GM12878 (cell line): ENCODE measurements around the gene FTO. TPM values are rescaled to one million over a fixed set of nuclear protein-coding genes. Genes with fewer than 3 reads are reported as not detected.

Experiments
- ATAC-seq: fragments of 200-7000 bp; cut with Tn5 transposase; 3 replicates; pipeline ENCODE4 v1.9.1; 2020; ENCODE audit warnings: mild to moderate bottlenecking, moderate library complexity
- BruUV-seq: library from RNA; stranded (reverse); fragments of 400-500 nt; replicated peaks from 2 replicates; lab custom pipeline; 2021; lab: Mats Ljungman, UMichigan
- CTCF ChIA-PET: fragments of 300-600 bp; sonication (Branson Sonifier 250); formaldehyde crosslinking; extraction: SDS; loops from one replicate; lab custom pipeline; 2021; ENCODE audit warnings: inconsistent platforms; lab: Yijun Ruan, JAX
- POLR2A ChIA-PET: fragments of 350-600 bp; formaldehyde crosslinking; extraction: SDS; loops from one replicate; lab custom pipeline; 2021; ENCODE audit warnings: inconsistent platforms; lab: Charles Lee
- RAD21 ChIA-PET: fragments of 300-600 bp; sonication (Branson Sonifier 250); formaldehyde crosslinking; loops from one replicate; lab custom pipeline; 2023; ENCODE audit warnings: antibody characterized with exemption; ENCODE audit not compliant: unreplicated experiment; lab: Charles Lee
- SMC1A ChIA-PET: fragments of 300-600 bp; sonication (Branson Sonifier 250); formaldehyde crosslinking; loops from one replicate; lab custom pipeline; 2023; ENCODE audit not compliant: unreplicated experiment, uncharacterized antibody; lab: Charles Lee
- DNase-seq: peaks from one replicate; pipeline ENCODE4 v3.0.0-alpha.2; 2011; ENCODE audit warnings: low read depth, low spot score
- FAIRE-seq: peaks from 3 replicates; lab custom pipeline; 2011; peaks lifted over from hg19 to GRCh38; lab: Jason Lieb, UNC
- H2AFZ ChIP-seq: 2 replicates; pipeline ENCODE4 v1.6.0; 2011; ENCODE audit warnings: low read depth, low read length, control low read depth; ENCODE audit not compliant: control insufficient read depth
- H3K27ac ChIP-seq: 2 replicates; pipeline ENCODE4 v1.5.1; 2011; ENCODE audit warnings: control low read depth; ENCODE audit not compliant: control insufficient read depth, insufficient read depth
- H3K27me3 ChIP-seq, 2 experiments: replicated peaks in 1 of 2; 2 replicates each; pipeline versions ENCODE4 v1.6.0 to v1.6.1; 2011; ENCODE audit warnings: low read length in 1 of 2; ENCODE audit not compliant: control insufficient read depth in 2 of 2, insufficient read depth in 2 of 2
- H3K36me3 ChIP-seq, 2 experiments: 2 replicates each; pipeline ENCODE4 v1.5.1; 2011; ENCODE audit warnings: low read length in 1 of 2; ENCODE audit not compliant: control insufficient read depth in 2 of 2, insufficient read depth in 2 of 2
- H3K4me1 ChIP-seq: 2 replicates; pipeline ENCODE4 v1.6.1; 2011; ENCODE audit warnings: mild to moderate bottlenecking, low read length, moderate library complexity, mixed read lengths; ENCODE audit not compliant: control insufficient read depth, insufficient read depth
- H3K4me2 ChIP-seq: 2 replicates; pipeline ENCODE4 v1.6.0; 2011; ENCODE audit warnings: control low read depth; ENCODE audit not compliant: control insufficient read depth, insufficient read depth
- H3K4me3 ChIP-seq: fragments of 200-600 bp; sonication (generic); 2 replicates; pipeline ENCODE4 v1.5.1; 2016
- H3K79me2 ChIP-seq: 2 replicates; pipeline ENCODE4 v1.6.0; 2011; ENCODE audit warnings: low read length; ENCODE audit not compliant: control insufficient read depth, insufficient read depth
- H3K9ac ChIP-seq: 2 replicates; pipeline ENCODE4 v1.8.0; 2011; ENCODE audit warnings: low read length, control low read depth, mixed read lengths; ENCODE audit not compliant: control insufficient read depth, insufficient read depth
- H3K9me3 ChIP-seq: replicated peaks from 3 replicates; pipeline ENCODE4 v1.5.1; 2011; ENCODE audit warnings: mild to moderate bottlenecking, low read length; ENCODE audit not compliant: control insufficient read depth, insufficient read depth
- H4K20me1 ChIP-seq: 2 replicates; pipeline ENCODE4 v1.6.0; 2011; ENCODE audit not compliant: control insufficient read depth, insufficient read depth
- ATF2 ChIP-seq: IDR thresholded peaks from 2 replicates; pipeline ENCODE4 v1.6.1; 2012; ENCODE audit warnings: low read length, inconsistent platforms
- ATF3 ChIP-seq: IDR thresholded peaks from 2 replicates; pipeline ENCODE4 v1.6.1; 2011; ENCODE audit warnings: low read depth, mild to moderate bottlenecking, low read length, moderate library complexity, borderline replicate concordance; ENCODE audit errors: extremely low read depth
- CHD4 ChIP-seq: fragments of 200-600 bp; sonication (generic); IDR thresholded peaks from 2 replicates; pipeline ENCODE4 v1.6.1; 2016; ENCODE audit warnings: mild to moderate bottlenecking
- CREM ChIP-seq: IDR thresholded peaks from 2 replicates; pipeline ENCODE4 v1.6.1; 2014; ENCODE audit warnings: antibody characterized with exemption, low read depth
- E2F4 ChIP-seq: IDR thresholded peaks from 2 replicates; pipeline ENCODE4 v1.6.1; 2012; ENCODE audit warnings: low read depth, low read length, improper control_type of control experiment
- ESRRA ChIP-seq: IDR thresholded peaks from 2 replicates; pipeline ENCODE4 v1.6.1; 2012; ENCODE audit warnings: mild to moderate bottlenecking, low read length, improper control_type of control experiment
- FOXK2 ChIP-seq: fragments of 450-650 bp; IDR thresholded peaks from 2 replicates; pipeline ENCODE4 v1.6.1; 2017; ENCODE audit warnings: mild to moderate bottlenecking, moderate library complexity
- GATAD2B ChIP-seq: fragments of 450-650 bp; conservative IDR thresholded peaks from 2 replicates; pipeline ENCODE4 v1.6.1; 2017; ENCODE audit warnings: low read depth, mild to moderate bottlenecking, moderate library complexity
- HSF1 ChIP-seq: fragments of 150-350 bp; IDR thresholded peaks from 2 replicates; pipeline ENCODE4 v1.6.1; 2014; ENCODE audit warnings: mild to moderate bottlenecking, low read depth, low read length
- JUND ChIP-seq: IDR thresholded peaks from 2 replicates; pipeline ENCODE4 v1.6.1; 2012; ENCODE audit warnings: low read depth, mild to moderate bottlenecking, low read length, improper control_type of control experiment, moderate library complexity
- KDM1A ChIP-seq: fragments of 200-600 bp; sonication (generic); IDR thresholded peaks from 2 replicates; pipeline ENCODE4 v1.6.1; 2016; ENCODE audit warnings: borderline replicate concordance
- NKRF ChIP-seq: fragments of 450-650 bp; conservative IDR thresholded peaks from 2 replicates; pipeline ENCODE4 v1.6.1; 2017; ENCODE audit warnings: mild to moderate bottlenecking, moderate library complexity
- NRF1 ChIP-seq: conservative IDR thresholded peaks from 2 replicates; pipeline ENCODE4 v1.6.1; 2011; ENCODE audit warnings: mild to moderate bottlenecking, low read depth, low read length, improper control_type of control experiment
- PKNOX1 ChIP-seq: fragments of 450-650 bp; IDR thresholded peaks from 2 replicates; pipeline ENCODE4 v1.6.1; 2016; ENCODE audit warnings: mild to moderate bottlenecking
- RUNX3 ChIP-seq: IDR thresholded peaks from 2 replicates; pipeline ENCODE4 v1.6.1; 2012; ENCODE audit warnings: low read length, inconsistent platforms
- SMAD5 ChIP-seq: IDR thresholded peaks from 2 replicates; pipeline ENCODE4 v1.6.1; 2016; ENCODE audit warnings: antibody characterized with exemption, low read depth
- WGBS: methylation state at CpG from one replicate; pipeline ENCODE4 v1.1.6; 2016; ENCODE audit warnings: low lambda C conversion rate; ENCODE audit not compliant: insufficient replicate concordance, insufficient coverage; ENCODE audit errors: missing lambda C conversion rate; 5-methylcytosine and 5-hydroxymethylcytosine counted together
- in situ Hi-C: fragments of 300-500 bp; cut with MboI; formaldehyde crosslinking; loops from 9 replicates; pipeline ENCODE4 v1.14.3; 2018; ENCODE audit warnings: mixed read lengths
- intact Hi-C: fragments of 100-400 bp; cut with micrococcal nuclease; formaldehyde crosslinking; loops from one replicate; pipeline ENCODE4 v1.14.2; 2022; ENCODE audit not compliant: unreplicated experiment
- polyA plus RNA-seq, 11 experiments: library from polyadenylated mRNA; depleted of rRNA in 4 of 11; unstranded in 6 of 11; stranded (reverse) in 5 of 11; fragments of >200 nt; fragmentation: Nextera tagmentation in 4 of 11; fragmentation: Illumina TruSeq in 1 of 11; extraction: Ambion mirVana in 4 of 11; extraction: Trizol in 1 of 11; gene quantifications; 1 replicate in 1 of 11; 2 replicates in 10 of 11; pipeline versions ENCODE4 v1.2.1 to v1.2.3, GENCODE V29; 2011 to 2016; ENCODE audit warnings: inconsistent platforms in 2 of 11, missing spikeins in 2 of 11, low read depth in 1 of 11
- total RNA-seq, 4 experiments: library from RNA; depleted of rRNA in 3 of 4; stranded (reverse); fragments of >200 nt in 3 of 4; fragmentation: Illumina TruSeq in 1 of 4; extraction: Trizol in 1 of 4; gene quantifications; 2 replicates each; pipeline versions ENCODE4 v1.2.1 to v1.2.3, GENCODE V29; 2013 to 2021

FTO gene
- total and polyA plus RNA-seq, 10 of the 15 experiments (the other 5 are each of a cell fraction or from before 2014, with no cell fraction given), result 20.1 to 55.0 (median 47.0) TPM

GRCh38 chr16:53933407-53933806 is 229.5 kb downstream of the FTO start:
- Histone ChIP-seq H3K9ac (no peak overlapping the region), H3K4me3 (no peak overlapping the region), H3K27me3 (no peaks in the 10 kb centered on the region), H3K27ac (no peak overlapping the region), H3K9me3 (no peaks in the 10 kb centered on the region), H3K36me3 (no peaks in the 10 kb centered on the region; a peak in 1 of 4 replicates), H2AFZ (no peak overlapping the region), H3K4me2 (no peak overlapping the region), H3K79me2 (no peaks in the 10 kb centered on the region), H3K4me1 (no peaks in the 10 kb centered on the region), H4K20me1 (no peaks in the 10 kb centered on the region)
- intact Hi-C loops (no loop called here), in situ Hi-C loops (no loop called here)
- no TSS peak for BruUV-seq
- ChIA-PET SMC1A (no interaction called here), CTCF (no interaction called here), POLR2A (no interaction called here), RAD21 (no interaction called here)
- no peak for DNase-seq
- TF ChIP-seq SMAD5 (no peak), RUNX3 (no peak), KDM1A (no peak), NKRF (no peak), GATAD2B (no peak), E2F4 (no peak), JUND (no peak), ESRRA (no peak), HSF1 (no peak), ATF3 (no peak), PKNOX1 (no peak), CREM (no peak), CHD4 (no peak), FOXK2 (no peak), NRF1 (no peak), ATF2 (no peak)
- no peak for FAIRE-seq
- 87% methylated on average over 3 of the region's 3 CpGs for WGBS
- ATAC-seq, result no peak
